GM12878 (cell line): Measurements from ENCODE around the gene MYG1. TPM values are rescaled to one million over a fixed set of nuclear protein-coding genes. Genes with fewer than 3 reads are reported as not detected.

ENCODE experiments used
- ATF7 ChIP-seq: fragments of 450-650 bp; IDR thresholded peaks from 2 replicates; pipeline ENCODE4 v1.6.1; 2016; ENCODE audit warnings: low read depth, mild to moderate bottlenecking
- BCLAF1 ChIP-seq: fragments of 450-650 bp; IDR thresholded peaks from 2 replicates; pipeline ENCODE4 v1.6.1; 2017; ENCODE audit warnings: antibody characterized with exemption, mild to moderate bottlenecking, moderate library complexity
- E2F4 ChIP-seq: IDR thresholded peaks from 2 replicates; pipeline ENCODE4 v1.6.1; 2012; ENCODE audit warnings: low read depth, low read length, improper control_type of control experiment
- FOXM1 ChIP-seq: IDR thresholded peaks from 2 replicates; pipeline ENCODE4 v1.6.1; 2012; ENCODE audit warnings: low read depth, mild to moderate bottlenecking, inconsistent platforms, low read length, moderate library complexity
- JUND ChIP-seq: IDR thresholded peaks from 2 replicates; pipeline ENCODE4 v1.6.1; 2012; ENCODE audit warnings: low read depth, mild to moderate bottlenecking, low read length, improper control_type of control experiment, moderate library complexity
- KDM1A ChIP-seq: fragments of 200-600 bp; sonication (generic); IDR thresholded peaks from 2 replicates; pipeline ENCODE4 v1.6.1; 2016; ENCODE audit warnings: borderline replicate concordance
- MLLT1 ChIP-seq: fragments of 450-650 bp; IDR thresholded peaks from 2 replicates; pipeline ENCODE4 v1.6.1; 2016; ENCODE audit warnings: mild to moderate bottlenecking
- MYB ChIP-seq: fragments of 150-350 bp; IDR thresholded peaks from 2 replicates; pipeline ENCODE4 v1.6.1; 2014; ENCODE audit warnings: mild to moderate bottlenecking, low read depth, low read length, borderline replicate concordance
- NFIC ChIP-seq: IDR thresholded peaks from 2 replicates; pipeline ENCODE4 v1.6.1; 2012; ENCODE audit warnings: low read depth, mild to moderate bottlenecking, inconsistent platforms, low read length, moderate library complexity
- NR2C2 ChIP-seq: IDR thresholded peaks from 2 replicates; pipeline ENCODE4 v1.6.1; 2011; ENCODE audit warnings: borderline replicate concordance, low read depth; ENCODE audit not compliant: control insufficient read depth, insufficient read length
- PML ChIP-seq: IDR thresholded peaks from 2 replicates; pipeline ENCODE4 v1.6.1; 2012; ENCODE audit warnings: low read length, inconsistent platforms
- POLR2A ChIP-seq: IDR thresholded peaks from 2 replicates; pipeline ENCODE4 v1.6.1; 2011; ENCODE audit warnings: low read depth, mild to moderate bottlenecking, low read length
- POLR2AphosphoS2 ChIP-seq: IDR thresholded peaks from 2 replicates; pipeline ENCODE4 v1.6.1; 2011; ENCODE audit warnings: low read depth, mild to moderate bottlenecking, low read length, improper control_type of control experiment, moderate library complexity
- RB1 ChIP-seq: fragments of 450-650 bp; formaldehyde crosslinking; IDR thresholded peaks from 2 replicates; pipeline ENCODE4 v1.6.1; 2017; ENCODE audit warnings: mild to moderate bottlenecking, borderline replicate concordance
- RCOR1 ChIP-seq: conservative IDR thresholded peaks from 2 replicates; pipeline ENCODE4 v1.6.1; 2012; ENCODE audit warnings: low read depth, low read length, improper control_type of control experiment
- SIX5 ChIP-seq: IDR thresholded peaks from 2 replicates; pipeline ENCODE4 v1.6.1; 2011; ENCODE audit warnings: mild to moderate bottlenecking, low read depth, low read length, moderate library complexity; ENCODE audit not compliant: severe bottlenecking
- SMAD5 ChIP-seq: IDR thresholded peaks from 2 replicates; pipeline ENCODE4 v1.6.1; 2016; ENCODE audit warnings: antibody characterized with exemption, low read depth
- SP1 ChIP-seq: IDR thresholded peaks from one replicate; pipeline ENCODE4 v1.6.1; 2011; ENCODE audit warnings: low read depth, low read length
- SREBF2 ChIP-seq: IDR thresholded peaks from 2 replicates; pipeline ENCODE4 v1.6.1; 2012; ENCODE audit warnings: mild to moderate bottlenecking, low read length
- SRF ChIP-seq, 2 experiments: IDR thresholded peaks; 2 replicates each; pipeline ENCODE4 v1.6.1; 2011; ENCODE audit warnings: low read depth in 2 of 2, low read length in 2 of 2, mild to moderate bottlenecking in 1 of 2, moderate library complexity in 1 of 2
- SUPT20H ChIP-seq: IDR thresholded peaks from 2 replicates; pipeline ENCODE4 v1.6.1; 2011; ENCODE audit warnings: low read depth, mild to moderate bottlenecking, low read length, moderate library complexity, borderline replicate concordance; ENCODE audit not compliant: control insufficient read depth
- TAF1 ChIP-seq: IDR thresholded peaks from 2 replicates; pipeline ENCODE4 v1.6.1; 2011; ENCODE audit warnings: mild to moderate bottlenecking, low read depth, low read length, borderline replicate concordance
- USF1 ChIP-seq: IDR thresholded peaks from 2 replicates; pipeline ENCODE4 v1.6.1; 2011; ENCODE audit warnings: borderline replicate concordance, low read depth, mild to moderate bottlenecking, moderate library complexity, mixed read lengths, low read length; ENCODE audit not compliant: insufficient read depth; ENCODE audit errors: extremely low read length
- WRNIP1 ChIP-seq: IDR thresholded peaks from 2 replicates; pipeline ENCODE4 v1.6.1; 2011; ENCODE audit warnings: low read depth, low read length, improper control_type of control experiment, borderline replicate concordance
- YBX1 ChIP-seq: fragments of 450-650 bp; IDR thresholded peaks from 2 replicates; pipeline ENCODE4 v1.6.1; 2016; ENCODE audit warnings: antibody characterized with exemption
- ZNF217 ChIP-seq: fragments of 450-650 bp; IDR thresholded peaks from 2 replicates; pipeline ENCODE4 v1.6.1; 2017; ENCODE audit warnings: antibody characterized with exemption, mild to moderate bottlenecking
- polyA plus RNA-seq, 11 experiments: library from polyadenylated mRNA; depleted of rRNA in 4 of 11; unstranded in 6 of 11; stranded (reverse) in 5 of 11; fragments of >200 nt; fragmentation: Nextera tagmentation in 4 of 11; fragmentation: Illumina TruSeq in 1 of 11; extraction: Ambion mirVana in 4 of 11; extraction: Trizol in 1 of 11; gene quantifications; 1 replicate in 1 of 11; 2 replicates in 10 of 11; pipeline versions ENCODE4 v1.2.1 to v1.2.3, GENCODE V29; 2011 to 2016; ENCODE audit warnings: inconsistent platforms in 2 of 11, missing spikeins in 2 of 11, low read depth in 1 of 11
- total RNA-seq, 4 experiments: library from RNA; depleted of rRNA in 3 of 4; stranded (reverse); fragments of >200 nt in 3 of 4; fragmentation: Illumina TruSeq in 1 of 4; extraction: Trizol in 1 of 4; gene quantifications; 2 replicates each; pipeline versions ENCODE4 v1.2.1 to v1.2.3, GENCODE V29; 2013 to 2021

The MYG1 gene
- total and polyA plus RNA-seq, 10 of the 15 experiments (the other 5 are each of a cell fraction or from before 2014, with no cell fraction given), result 20.7 to 81.0 (median 49.4) TPM

GRCh38 chr12:53299454-53300180 is at the start of gene MYG1 (continued):
- TF ChIP-seq NR2C2 (peak; percentile 81), SMAD5 (peak; percentile 69; the same call in 1 of the 2 replicates), NFIC (no peak), SREBF2 (peak; percentile 56; the same call in 1 of the 2 replicates), ZNF217 (no peak), SIX5 (peak; percentile 61), JUND (no peak), TAF1 (no peak), RCOR1 (no peak), POLR2A (peak; percentile 91), RB1 (peak; percentile 80; the same call in 1 of the 2 replicates), PML (peak; percentile 83), MYB (no peak), MLLT1 (no peak), SRF (IDR thresholded peaks at IDR 0.05; ENCODE audit: low read depth in 2 of 2, low read length in 2 of 2) (no peak), KDM1A (no peak), FOXM1 (no peak), WRNIP1 (no peak), YBX1 (no peak), USF1 (no peak), SP1 (no peak), E2F4 (no peak), POLR2AphosphoS2 (peak; percentile 86; the same call in 1 of the 2 replicates), SUPT20H (no peak), BCLAF1 (no peak), ATF7 (peak; percentile 68; the same call in 1 of the 2 replicates)
